ENCODE data around the gene SLIT2. TPM values are rescaled to one million over a fixed set of nuclear protein-coding genes. Genes with fewer than 3 reads are reported as not detected.

Gene SLIT2
- polyA plus RNA-seq, 1 donor from 2014 or later = 26.4 TPM

DNA sequence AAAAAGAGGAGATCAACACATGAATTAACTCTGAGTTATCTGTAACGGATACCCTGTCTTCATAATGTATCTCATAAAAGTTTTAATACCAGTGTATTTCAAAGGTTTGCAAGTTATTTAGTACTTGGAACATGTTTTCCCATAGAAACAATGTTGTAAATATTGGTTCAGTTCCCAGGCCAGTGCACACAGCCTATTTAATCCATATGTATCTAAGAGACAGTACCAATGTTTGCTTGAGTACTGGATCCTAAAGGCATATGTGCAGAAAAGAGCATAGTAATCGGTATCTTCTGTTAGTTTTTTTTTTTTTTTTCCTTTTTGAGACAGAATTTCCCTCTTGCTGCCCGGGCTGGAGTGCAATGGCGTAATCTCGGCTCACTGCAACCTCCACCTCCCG, 46.1 kb downstream of the SLIT2 start:
- H3K9me2 ChIP-seq (ENCODE audit: insufficient read depth, low read length) = no peaks in the 10 kb centered on the region
- no peak overlapping the region for H3K9ac ChIP-seq (ENCODE audit: low read length)
- H4K20me1 ChIP-seq (ENCODE audit: insufficient read depth) = no peaks in the 10 kb centered on the region
- H3K79me2 ChIP-seq (replicated peaks; ENCODE audit: insufficient read depth, low read length) = no peaks in the 10 kb centered on the region
- H3K4me2 ChIP-seq (ENCODE audit: low read length) = no peak overlapping the region
- no peak overlapping the region for H3K27ac ChIP-seq (ENCODE audit: low read length)
- TF ChIP-seq POLR2AphosphoS5 (IDR thresholded peaks at IDR 0.05) = no peak
- no peak for TF ChIP-seq SMC3 (conservative IDR thresholded peaks at IDR 0.05; ENCODE audit: poor library complexity)
- TF ChIP-seq TAF1 (IDR thresholded peaks at IDR 0.05; ENCODE audit: low read depth) = no peak
- TF ChIP-seq EZH2 (IDR thresholded peaks at IDR 0.05; ENCODE audit: borderline replicate concordance, insufficient read depth, low read length, poor library complexity, severe bottlenecking) = no peak
- TF ChIP-seq, protein P1, sequence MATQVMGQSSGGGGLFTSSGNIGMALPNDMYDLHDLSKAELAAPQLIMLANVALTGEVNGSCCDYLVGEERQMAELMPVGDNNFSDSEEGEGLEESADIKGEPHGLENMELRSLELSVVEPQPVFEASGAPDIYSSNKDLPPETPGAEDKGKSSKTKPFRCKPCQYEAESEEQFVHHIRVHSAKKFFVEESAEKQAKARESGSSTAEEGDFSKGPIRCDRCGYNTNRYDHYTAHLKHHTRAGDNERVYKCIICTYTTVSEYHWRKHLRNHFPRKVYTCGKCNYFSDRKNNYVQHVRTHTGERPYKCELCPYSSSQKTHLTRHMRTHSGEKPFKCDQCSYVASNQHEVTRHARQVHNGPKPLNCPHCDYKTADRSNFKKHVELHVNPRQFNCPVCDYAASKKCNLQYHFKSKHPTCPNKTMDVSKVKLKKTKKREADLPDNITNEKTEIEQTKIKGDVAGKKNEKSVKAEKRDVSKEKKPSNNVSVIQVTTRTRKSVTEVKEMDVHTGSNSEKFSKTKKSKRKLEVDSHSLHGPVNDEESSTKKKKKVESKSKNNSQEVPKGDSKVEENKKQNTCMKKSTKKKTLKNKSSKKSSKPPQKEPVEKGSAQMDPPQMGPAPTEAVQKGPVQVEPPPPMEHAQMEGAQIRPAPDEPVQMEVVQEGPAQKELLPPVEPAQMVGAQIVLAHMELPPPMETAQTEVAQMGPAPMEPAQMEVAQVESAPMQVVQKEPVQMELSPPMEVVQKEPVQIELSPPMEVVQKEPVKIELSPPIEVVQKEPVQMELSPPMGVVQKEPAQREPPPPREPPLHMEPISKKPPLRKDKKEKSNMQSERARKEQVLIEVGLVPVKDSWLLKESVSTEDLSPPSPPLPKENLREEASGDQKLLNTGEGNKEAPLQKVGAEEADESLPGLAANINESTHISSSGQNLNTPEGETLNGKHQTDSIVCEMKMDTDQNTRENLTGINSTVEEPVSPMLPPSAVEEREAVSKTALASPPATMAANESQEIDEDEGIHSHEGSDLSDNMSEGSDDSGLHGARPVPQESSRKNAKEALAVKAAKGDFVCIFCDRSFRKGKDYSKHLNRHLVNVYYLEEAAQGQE (IDR thresholded peaks at IDR 0.05; ENCODE audit: borderline replicate concordance) = no peak
- no peak for TF ChIP-seq MXI1 (conservative IDR thresholded peaks at IDR 0.05; ENCODE audit: poor library complexity, severe bottlenecking)
- no peak for TF ChIP-seq RAD21 (conservative IDR thresholded peaks at IDR 0.05)
- TF ChIP-seq EP300 (conservative IDR thresholded peaks at IDR 0.05; ENCODE audit: poor library complexity, severe bottlenecking) = no peak
- TF ChIP-seq, protein P2, sequence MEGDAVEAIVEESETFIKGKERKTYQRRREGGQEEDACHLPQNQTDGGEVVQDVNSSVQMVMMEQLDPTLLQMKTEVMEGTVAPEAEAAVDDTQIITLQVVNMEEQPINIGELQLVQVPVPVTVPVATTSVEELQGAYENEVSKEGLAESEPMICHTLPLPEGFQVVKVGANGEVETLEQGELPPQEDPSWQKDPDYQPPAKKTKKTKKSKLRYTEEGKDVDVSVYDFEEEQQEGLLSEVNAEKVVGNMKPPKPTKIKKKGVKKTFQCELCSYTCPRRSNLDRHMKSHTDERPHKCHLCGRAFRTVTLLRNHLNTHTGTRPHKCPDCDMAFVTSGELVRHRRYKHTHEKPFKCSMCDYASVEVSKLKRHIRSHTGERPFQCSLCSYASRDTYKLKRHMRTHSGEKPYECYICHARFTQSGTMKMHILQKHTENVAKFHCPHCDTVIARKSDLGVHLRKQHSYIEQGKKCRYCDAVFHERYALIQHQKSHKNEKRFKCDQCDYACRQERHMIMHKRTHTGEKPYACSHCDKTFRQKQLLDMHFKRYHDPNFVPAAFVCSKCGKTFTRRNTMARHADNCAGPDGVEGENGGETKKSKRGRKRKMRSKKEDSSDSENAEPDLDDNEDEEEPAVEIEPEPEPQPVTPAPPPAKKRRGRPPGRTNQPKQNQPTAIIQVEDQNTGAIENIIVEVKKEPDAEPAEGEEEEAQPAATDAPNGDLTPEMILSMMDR (IDR thresholded peaks at IDR 0.05; ENCODE audit: poor library complexity, severe bottlenecking) = no peak
- no peaks in the 10 kb centered on the region for H3K36me3 ChIP-seq (ENCODE audit: insufficient read depth, low read length)
- no peak overlapping the region for H2AFZ ChIP-seq (ENCODE audit: low read depth, low read length)
- no peaks in the 10 kb centered on the region for H3K9me3 ChIP-seq (ENCODE audit: low read length)
- no peaks in the 10 kb centered on the region for H3F3A ChIP-seq (ENCODE audit: insufficient read depth, low read length, poor library complexity, severe bottlenecking)
- no peak overlapping the region for H3K4me3 ChIP-seq (ENCODE audit: low read length)
- H3K27me3 ChIP-seq (ENCODE audit: insufficient read depth, low read depth, low read length) = no peaks in the 10 kb centered on the region

DNA sequence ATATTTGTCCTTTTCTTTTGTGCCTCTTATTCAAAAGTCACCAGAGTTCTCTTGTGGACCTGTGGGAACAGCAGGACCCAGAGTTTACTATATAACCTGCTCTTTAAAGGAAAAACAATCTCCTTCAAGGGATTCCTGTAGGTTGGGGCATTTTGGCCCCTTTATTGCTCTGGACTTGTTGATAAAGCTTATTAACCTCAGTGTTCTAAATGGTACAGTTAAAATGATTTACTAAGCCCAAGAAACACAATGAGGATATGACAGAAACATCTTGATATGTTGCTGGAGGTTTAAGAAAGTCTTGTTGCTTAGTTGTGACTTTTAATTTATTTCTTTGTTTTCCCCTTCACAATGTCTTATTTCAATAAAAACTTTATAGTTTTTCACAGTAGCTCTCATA, 46.8 kb downstream of the SLIT2 start:
- no peaks in the 10 kb centered on the region for H3K36me3 ChIP-seq (ENCODE audit: insufficient read depth, low read length)
- no peak overlapping the region for H3K4me2 ChIP-seq (ENCODE audit: low read length)
- H3K9ac ChIP-seq (ENCODE audit: low read length) = no peak overlapping the region
- no peak overlapping the region for H3K27ac ChIP-seq (ENCODE audit: low read length)
- H3K27me3 ChIP-seq (ENCODE audit: insufficient read depth, low read depth, low read length) = no peaks in the 10 kb centered on the region
- H3F3A ChIP-seq (ENCODE audit: insufficient read depth, low read length, poor library complexity, severe bottlenecking) = no peaks in the 10 kb centered on the region
- H3K4me3 ChIP-seq (ENCODE audit: low read length) = no peak overlapping the region
- H3K9me2 ChIP-seq (ENCODE audit: insufficient read depth, low read length) = no peaks in the 10 kb centered on the region
- no peak for TF ChIP-seq MXI1 (conservative IDR thresholded peaks at IDR 0.05; ENCODE audit: poor library complexity, severe bottlenecking)
- no peak for TF ChIP-seq TAF1 (IDR thresholded peaks at IDR 0.05; ENCODE audit: low read depth)
- no peak for TF ChIP-seq SMC3 (conservative IDR thresholded peaks at IDR 0.05; ENCODE audit: poor library complexity)
- no peak for TF ChIP-seq EP300 (conservative IDR thresholded peaks at IDR 0.05; ENCODE audit: poor library complexity, severe bottlenecking)
- TF ChIP-seq RAD21 (conservative IDR thresholded peaks at IDR 0.05) = no peak
- TF ChIP-seq, protein P2 (IDR thresholded peaks at IDR 0.05; ENCODE audit: poor library complexity, severe bottlenecking) = no peak
- TF ChIP-seq EZH2 (IDR thresholded peaks at IDR 0.05; ENCODE audit: borderline replicate concordance, insufficient read depth, low read length, poor library complexity, severe bottlenecking) = no peak
- TF ChIP-seq POLR2AphosphoS5 (IDR thresholded peaks at IDR 0.05) = no peak
- TF ChIP-seq, protein P1 (IDR thresholded peaks at IDR 0.05; ENCODE audit: borderline replicate concordance) = no peak
- no peaks in the 10 kb centered on the region for H3K9me3 ChIP-seq (ENCODE audit: low read length)
- no peak overlapping the region for H2AFZ ChIP-seq (ENCODE audit: low read depth, low read length)
- no peaks in the 10 kb centered on the region for H3K79me2 ChIP-seq (replicated peaks; ENCODE audit: insufficient read depth, low read length)
- H4K20me1 ChIP-seq (ENCODE audit: insufficient read depth) = no peaks in the 10 kb centered on the region
